Uterus (tissue), 4 donors: Measurements from ENCODE around the gene PHTF2. TPM values are rescaled to one million over a fixed set of nuclear protein-coding genes. Genes with fewer than 3 reads are reported as not detected.

ENCODE experiments used
- DNase-seq, 2 donors: peaks; one replicate each; pipeline ENCODE4 v3.0.0-alpha.2; 2019 to 2020
- H3K27ac ChIP-seq, 2 donors: fragments of 200-600 bp; sonication (generic); 1 replicate in 1 of 2; 2 replicates in 1 of 2; pipeline ENCODE4 v1.5.1; 2016 to 2018
- H3K27me3 ChIP-seq, 2 donors: fragments of 200-600 bp; sonication (generic); one replicate each; pipeline ENCODE4 v1.5.1; 2018 to 2019; ENCODE audit warnings: control low read depth in 1 of 2
- H3K36me3 ChIP-seq, 2 donors: fragments of 200-600 bp; sonication (generic); one replicate each; pipeline ENCODE4 v1.5.1; 2019; ENCODE audit warnings: control low read depth in 1 of 2
- H3K4me1 ChIP-seq, 2 donors: fragments of 200-600 bp; sonication (generic); one replicate each; pipeline ENCODE4 v1.5.1; 2018 to 2019; ENCODE audit warnings: control low read depth in 1 of 2
- H3K4me3 ChIP-seq, 2 donors: fragments of 200-600 bp; sonication (generic); 1 replicate in 1 of 2; 2 replicates in 1 of 2; pipeline ENCODE4 v1.5.1; 2018 to 2019; ENCODE audit warnings: mild to moderate bottlenecking in 1 of 2
- H3K9me3 ChIP-seq, 2 donors: fragments of 200-600 bp; sonication (generic); one replicate each; pipeline ENCODE4 v1.5.1; 2019; ENCODE audit warnings: control low read depth in 1 of 2
- POLR2A ChIP-seq, 2 donors: fragments of 450-650 bp; IDR thresholded peaks; one replicate each; pipeline ENCODE4 v1.6.1; 2016; ENCODE audit warnings: antibody characterized with exemption in 2 of 2, mild to moderate bottlenecking in 1 of 2, moderate library complexity in 1 of 2
- intact Hi-C: fragments of 100-400 bp; cut with DNase I; formaldehyde crosslinking; loops from one replicate; pipeline ENCODE4 v1.15.1; 2023; ENCODE audit warnings: low total_unique reads
- total RNA-seq, 4 donors: library from RNA; depleted of rRNA in 3 of 4; stranded (reverse); fragments of >200 nt in 3 of 4; gene quantifications; one replicate each; pipeline versions ENCODE4 v1.1.0 to v1.2.4, GENCODE V29; 2014 to 2023
- TF ChIP-seq, protein P1 (sequence below), 4 experiments: fragments of 200-600 bp in 2 of 4; fragments of 450-650 bp in 2 of 4; sonication (generic) in 2 of 4; IDR thresholded peaks; one replicate each; pipeline ENCODE4 v1.5.1; 2016 to 2019; ENCODE audit warnings: antibody characterized with exemption in 4 of 4, mild to moderate bottlenecking in 2 of 4, moderate library complexity in 1 of 4
- donor health status: DM: yes; HTN: yes; CAD: no.

The PHTF2 gene
- total RNA-seq, 4 donors from 2014 or later, result 6.4 to 54.8 (median 24.7) TPM

DNA sequence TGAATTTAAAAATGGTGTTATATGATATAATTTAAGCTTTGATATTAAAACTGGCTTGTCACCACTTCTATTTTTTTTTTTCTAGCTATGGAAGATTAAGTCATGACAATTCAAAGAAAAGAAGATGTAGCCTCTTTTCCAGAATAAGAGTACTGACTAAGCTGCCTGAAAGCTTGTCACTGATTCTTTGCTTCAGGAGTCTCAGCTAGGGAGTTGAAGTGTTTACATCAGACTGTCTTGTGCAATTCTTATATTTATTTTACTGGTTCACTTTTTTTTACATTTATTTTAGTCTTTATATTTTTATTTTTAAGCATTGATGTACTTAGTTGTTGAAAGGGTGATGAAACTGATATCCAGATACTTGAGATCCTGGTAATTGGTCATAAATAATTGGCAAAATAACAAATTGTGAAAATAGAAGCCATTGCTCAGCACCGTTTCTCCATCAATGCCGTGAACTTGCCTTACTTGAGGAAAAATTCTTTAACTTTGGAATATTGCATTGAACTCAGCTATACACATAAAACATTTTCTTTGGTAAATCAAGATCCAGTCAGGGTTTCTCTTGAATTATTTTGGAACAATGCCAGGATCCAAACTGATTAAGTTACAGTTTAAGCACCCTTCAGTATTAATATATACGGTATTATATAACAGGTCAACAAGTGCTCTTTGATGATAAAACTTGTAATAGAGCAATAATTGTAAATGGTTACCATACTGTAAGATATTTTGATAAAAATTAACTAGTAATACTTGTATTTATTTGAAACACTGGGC is 156.4 kb downstream of the PHTF2 start:
- Histone ChIP-seq H3K9me3 (no peaks in the 10 kb centered on the region), H3K27me3 (no peaks in the 10 kb centered on the region), H3K4me1 (no peaks in the 10 kb centered on the region), H3K4me3 (no peak overlapping the region), H3K36me3 (no peaks in the 10 kb centered on the region), H3K27ac (no peak overlapping the region)
- DNase-seq, result no peak
- intact Hi-C loops, result no loop called here
- TF ChIP-seq POLR2A (IDR thresholded peaks at IDR 0.05), result no peak
- TF ChIP-seq, protein P1, sequence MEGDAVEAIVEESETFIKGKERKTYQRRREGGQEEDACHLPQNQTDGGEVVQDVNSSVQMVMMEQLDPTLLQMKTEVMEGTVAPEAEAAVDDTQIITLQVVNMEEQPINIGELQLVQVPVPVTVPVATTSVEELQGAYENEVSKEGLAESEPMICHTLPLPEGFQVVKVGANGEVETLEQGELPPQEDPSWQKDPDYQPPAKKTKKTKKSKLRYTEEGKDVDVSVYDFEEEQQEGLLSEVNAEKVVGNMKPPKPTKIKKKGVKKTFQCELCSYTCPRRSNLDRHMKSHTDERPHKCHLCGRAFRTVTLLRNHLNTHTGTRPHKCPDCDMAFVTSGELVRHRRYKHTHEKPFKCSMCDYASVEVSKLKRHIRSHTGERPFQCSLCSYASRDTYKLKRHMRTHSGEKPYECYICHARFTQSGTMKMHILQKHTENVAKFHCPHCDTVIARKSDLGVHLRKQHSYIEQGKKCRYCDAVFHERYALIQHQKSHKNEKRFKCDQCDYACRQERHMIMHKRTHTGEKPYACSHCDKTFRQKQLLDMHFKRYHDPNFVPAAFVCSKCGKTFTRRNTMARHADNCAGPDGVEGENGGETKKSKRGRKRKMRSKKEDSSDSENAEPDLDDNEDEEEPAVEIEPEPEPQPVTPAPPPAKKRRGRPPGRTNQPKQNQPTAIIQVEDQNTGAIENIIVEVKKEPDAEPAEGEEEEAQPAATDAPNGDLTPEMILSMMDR (IDR thresholded peaks at IDR 0.05), result no peak

DNA sequence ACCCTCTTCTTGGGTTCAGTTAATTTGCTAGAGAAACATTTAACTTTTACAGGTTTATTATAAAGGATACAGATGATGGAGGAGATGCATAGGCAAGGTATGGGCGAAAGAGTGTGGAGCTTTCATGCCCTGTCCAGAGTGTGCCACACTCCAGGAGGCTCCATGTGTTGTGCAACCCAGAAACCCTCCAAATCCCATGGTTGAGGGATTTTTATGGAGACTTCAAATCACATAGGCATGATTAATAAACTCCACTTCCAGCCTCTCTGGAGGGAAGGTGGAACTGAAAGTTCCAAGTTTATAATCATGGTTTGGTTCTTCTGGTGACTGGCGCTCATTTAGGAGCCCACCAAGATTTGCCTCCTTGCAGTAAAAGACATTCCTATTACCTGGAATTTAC is 159.9 kb downstream of the PHTF2 start:
- no peak overlapping the region for H3K4me3 ChIP-seq
- TF ChIP-seq, protein P1 (IDR thresholded peaks at IDR 0.05), result no peak
- no peak for TF ChIP-seq POLR2A (IDR thresholded peaks at IDR 0.05)
- intact Hi-C loops, result no loop called here
- no peaks in the 10 kb centered on the region for H3K36me3 ChIP-seq
- H3K27me3 ChIP-seq, result no peaks in the 10 kb centered on the region
- no peak overlapping the region for H3K27ac ChIP-seq
- no peaks in the 10 kb centered on the region for H3K4me1 ChIP-seq
- no peaks in the 10 kb centered on the region for H3K9me3 ChIP-seq
- DNase-seq, result no peak

DNA sequence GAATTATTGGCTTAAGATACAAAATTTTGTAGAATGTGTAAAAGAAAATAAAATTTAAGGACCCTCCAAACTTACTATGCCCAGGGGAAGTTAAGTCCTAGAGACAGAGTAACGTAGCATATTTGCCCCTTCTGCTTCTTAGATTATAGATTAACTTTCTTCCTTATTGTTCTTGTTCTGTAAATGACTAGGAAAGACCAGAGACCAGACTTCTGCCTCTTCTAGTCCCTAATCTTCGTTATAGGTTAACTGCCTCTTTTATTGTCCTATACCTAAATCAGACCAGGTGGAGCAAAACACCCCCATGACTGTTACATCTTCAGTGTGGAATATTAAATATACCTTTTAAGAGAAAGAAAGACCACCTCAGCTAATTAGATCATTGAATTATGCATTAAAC is 160.5 kb downstream of the PHTF2 start:
- DNase-seq, result no peak
- intact Hi-C loops, result no loop called here
- H3K27ac ChIP-seq, result no peak overlapping the region
- no peaks in the 10 kb centered on the region for H3K4me1 ChIP-seq
- no peaks in the 10 kb centered on the region for H3K9me3 ChIP-seq
- TF ChIP-seq POLR2A (IDR thresholded peaks at IDR 0.05), result no peak
- TF ChIP-seq, protein P1 (IDR thresholded peaks at IDR 0.05), result no peak
- no peak overlapping the region for H3K4me3 ChIP-seq
- H3K36me3 ChIP-seq, result no peaks in the 10 kb centered on the region
- H3K27me3 ChIP-seq, result no peaks in the 10 kb centered on the region

DNA sequence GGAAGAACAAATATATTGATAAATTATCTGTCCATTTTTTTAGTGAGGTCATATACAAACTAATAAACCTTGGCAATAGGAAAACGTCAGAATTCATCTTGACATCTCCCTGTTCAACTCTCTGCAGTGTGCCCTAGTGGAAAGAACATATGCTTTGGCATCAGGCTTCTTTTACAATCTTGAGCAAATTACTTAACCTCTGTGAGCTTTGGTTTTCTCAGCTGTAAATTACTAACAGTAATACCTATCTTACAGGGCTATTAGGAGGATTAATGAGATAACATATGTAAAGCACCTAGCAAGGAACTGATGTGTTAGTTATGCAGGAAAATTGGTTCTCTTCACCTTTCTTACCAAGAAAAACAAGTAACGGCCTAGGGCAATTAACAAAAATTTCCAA is 161.8 kb downstream of the PHTF2 start:
- intact Hi-C loops, result no loop called here

DNA sequence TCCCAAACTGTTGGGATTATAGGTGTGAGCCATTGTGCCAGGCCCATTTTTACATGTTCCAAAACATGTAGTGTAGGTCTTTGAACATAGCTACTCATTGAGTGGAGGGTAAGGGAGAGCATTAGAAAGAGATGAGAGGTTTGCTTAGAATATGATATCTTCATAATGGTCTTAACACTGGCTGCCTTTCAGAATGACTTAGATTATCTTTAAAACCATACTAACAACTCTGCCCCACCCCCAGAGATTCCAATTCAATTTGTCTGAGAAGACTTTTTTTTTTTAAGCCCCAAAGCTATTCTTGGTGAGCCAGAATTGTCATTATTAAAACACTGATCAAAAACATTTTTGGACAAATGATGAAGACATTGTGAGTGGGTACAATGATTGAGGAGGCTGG is 168.9 kb downstream of the PHTF2 start:
- DNase-seq, result no peak
- Histone ChIP-seq H3K4me3 (no peak overlapping the region), H3K4me1 (no peaks in the 10 kb centered on the region), H3K27ac (no peak overlapping the region), H3K9me3 (no peaks in the 10 kb centered on the region), H3K36me3 (no peaks in the 10 kb centered on the region), H3K27me3 (no peaks in the 10 kb centered on the region)
- intact Hi-C loops, result no loop called here
- no peak for TF ChIP-seq POLR2A (IDR thresholded peaks at IDR 0.05)
- TF ChIP-seq, protein P1 (IDR thresholded peaks at IDR 0.05), result no peak

More for the DNA sequence above, 161.8 kb downstream of the PHTF2 start:
- no peaks in the 10 kb centered on the region for H3K36me3 ChIP-seq
- H3K27me3 ChIP-seq, result no peaks in the 10 kb centered on the region
- DNase-seq, result no peak
- H3K4me3 ChIP-seq, result no peak overlapping the region
- no peak overlapping the region for H3K27ac ChIP-seq
- TF ChIP-seq, protein P1 (IDR thresholded peaks at IDR 0.05), result no peak
- TF ChIP-seq POLR2A (IDR thresholded peaks at IDR 0.05), result no peak
- H3K4me1 ChIP-seq, result no peaks in the 10 kb centered on the region
- no peaks in the 10 kb centered on the region for H3K9me3 ChIP-seq
